HCT116 (cell line): Measurements from ENCODE around the gene RGS6. TPM values are rescaled to one million over a fixed set of nuclear protein-coding genes. Genes with fewer than 3 reads are reported as not detected.

Experiments
- ATAC-seq: fragments of 200-7000 bp; cut with Tn5 transposase; 2 replicates; pipeline ENCODE4 v1.9.1; 2020; ENCODE audit warnings: mild to moderate bottlenecking, moderate library complexity
- BruUV-seq: library from RNA; stranded (reverse); fragments of 400-500 nt; replicated peaks from 2 replicates; lab custom pipeline; 2021; lab: Mats Ljungman, UMichigan
- CTCF ChIA-PET: fragments of 300-600 bp; sonication (Branson Sonifier 250); formaldehyde crosslinking; loops from one replicate; lab custom pipeline; 2021; ENCODE audit warnings: antibody characterized with exemption; lab: Charles Lee
- POLR2A ChIA-PET: fragments of 300-600, 350-600 bp; sonication (Branson Sonifier 250); formaldehyde crosslinking; loops from one replicate; lab custom pipeline; 2021; ENCODE audit warnings: antibody characterized with exemption; lab: Charles Lee
- RAD21 ChIA-PET, 2 experiments: fragments of 300-600 bp; sonication (Branson Sonifier 250); formaldehyde crosslinking; loops; one replicate each; lab custom pipeline; 2023; ENCODE audit warnings: low total read pairs in 2 of 2; ENCODE audit not compliant: uncharacterized antibody in 2 of 2, unreplicated experiment in 2 of 2, low non-redundant PET in 1 of 2; lab: Charles Lee
- DNase-seq: peaks from one replicate; pipeline ENCODE4 v3.0.0-alpha.2; 2010; ENCODE audit warnings: low read depth, low spot score
- H2AFZ ChIP-seq: fragments of 200-600 bp; shearing (Covaris generic), sonication (generic); 2 replicates; pipeline ENCODE4 v1.6.1; 2017; ENCODE audit warnings: low read depth, mixed run types, mixed read lengths, antibody characterized with exemption, low read length; ENCODE audit not compliant: poor library complexity, severe bottlenecking
- H3K27ac ChIP-seq: 2 replicates; pipeline ENCODE4 v1.5.1; 2012; ENCODE audit warnings: low read depth, low read length
- H3K27me3 ChIP-seq: fragments of 200-600 bp; sonication (generic); 2 replicates; pipeline ENCODE4 v1.6.1; 2016; ENCODE audit warnings: mixed run types, low read length, mixed read lengths; ENCODE audit not compliant: insufficient read depth
- H3K36me3 ChIP-seq, 2 experiments: fragments of 200-500 bp in 1 of 2; fragments of 200-600 bp in 1 of 2; sonication (Bioruptor generic) in 1 of 2; sonication (generic) in 1 of 2; 2 replicates each; pipeline versions ENCODE4 v1.5.1 to v1.6.1; 2014 to 2016; ENCODE audit warnings: low read length in 2 of 2, inconsistent platforms in 1 of 2, mixed read lengths in 1 of 2, mixed run types in 1 of 2; ENCODE audit not compliant: insufficient read depth in 2 of 2, control insufficient read depth in 1 of 2
- H3K4me1 ChIP-seq, 2 experiments: fragments of 200-600 bp in 1 of 2; sonication (generic) in 1 of 2; 2 replicates each; pipeline versions ENCODE4 v1.5.1 to v1.6.1; 2012 to 2017; ENCODE audit warnings: low read length in 2 of 2, inconsistent platforms in 1 of 2, mild to moderate bottlenecking in 1 of 2, mixed read lengths in 1 of 2, mixed run types in 1 of 2, moderate library complexity in 1 of 2; ENCODE audit not compliant: insufficient read depth in 2 of 2, control insufficient read depth in 1 of 2
- H3K4me2 ChIP-seq: fragments of 200-600 bp; sonication (generic); 2 replicates; pipeline ENCODE4 v1.6.1; 2017; ENCODE audit warnings: mixed run types, low read length, mixed read lengths
- H3K4me3 ChIP-seq, 2 experiments: fragments of 200-600 bp in 1 of 2; sonication (generic) in 1 of 2; replicated peaks in 1 of 2; 2 replicates each; pipeline ENCODE4 v1.5.1; 2011 to 2016; ENCODE audit warnings: low read length in 2 of 2, control low read depth in 1 of 2, low read depth in 1 of 2, mild to moderate bottlenecking in 1 of 2, mixed read lengths in 1 of 2, mixed run types in 1 of 2
- H3K79me2 ChIP-seq: fragments of 200-600 bp; sonication (generic); 2 replicates; pipeline ENCODE4 v1.6.1; 2017; ENCODE audit warnings: mild to moderate bottlenecking, mixed run types, low read length, moderate library complexity, mixed read lengths; ENCODE audit not compliant: insufficient read depth
- H3K9ac ChIP-seq: fragments of 200-600 bp; sonication (generic); 2 replicates; pipeline ENCODE4 v1.6.1; 2016; ENCODE audit warnings: low read length, mixed read lengths
- H3K9me2 ChIP-seq: fragments of 200-600 bp; sonication (generic), shearing (Covaris generic); 2 replicates; pipeline ENCODE4 v1.6.1; 2017; ENCODE audit warnings: mixed run types, mild to moderate bottlenecking, moderate library complexity; ENCODE audit not compliant: insufficient read depth
- H3K9me3 ChIP-seq, 2 experiments: fragments of 200-500 bp in 1 of 2; fragments of 200-600 bp in 1 of 2; sonication (Bioruptor generic) in 1 of 2; sonication (generic) in 1 of 2; 2 replicates each; pipeline ENCODE4 v1.6.1; 2014 to 2017; ENCODE audit warnings: low read length in 2 of 2, mixed read lengths in 2 of 2, inconsistent platforms in 1 of 2, low read depth in 1 of 2, mild to moderate bottlenecking in 1 of 2, mixed run types in 1 of 2, moderate library complexity in 1 of 2; ENCODE audit not compliant: control insufficient read depth in 1 of 2, insufficient read depth in 1 of 2
- H4K20me1 ChIP-seq: fragments of 200-600 bp; sonication (generic), shearing (Covaris generic); 2 replicates; pipeline ENCODE4 v1.6.1; 2017; ENCODE audit warnings: mixed run types, mild to moderate bottlenecking, moderate library complexity; ENCODE audit not compliant: insufficient read depth
- CBX3 ChIP-seq: IDR thresholded peaks from 2 replicates; pipeline ENCODE4 v1.6.1; 2012; ENCODE audit warnings: low read depth
- CEBPB ChIP-seq: IDR thresholded peaks from 2 replicates; pipeline ENCODE4 v1.6.1; 2012; ENCODE audit warnings: low read depth
- EGR1 ChIP-seq: IDR thresholded peaks from 2 replicates; pipeline ENCODE4 v1.6.1; 2012; ENCODE audit warnings: low read depth
- POLR2A ChIP-seq: IDR thresholded peaks from 2 replicates; pipeline ENCODE4 v1.7.0; 2011; ENCODE audit warnings: borderline replicate concordance; ENCODE audit not compliant: insufficient read depth, insufficient read length; ENCODE audit errors: extremely low read depth
- RAD21 ChIP-seq: IDR thresholded peaks from 2 replicates; pipeline ENCODE4 v1.6.1; 2012; ENCODE audit warnings: low read depth, mild to moderate bottlenecking
- SIN3A ChIP-seq: IDR thresholded peaks from 2 replicates; pipeline ENCODE4 v1.6.1; 2012; ENCODE audit warnings: low read depth
- TCF7L2 ChIP-seq: IDR thresholded peaks from 2 replicates; pipeline ENCODE4 v1.7.0; 2011; ENCODE audit warnings: borderline replicate concordance, inconsistent platforms; ENCODE audit not compliant: insufficient read depth, insufficient read length; ENCODE audit errors: extremely low read depth
- YY1 ChIP-seq: IDR thresholded peaks from 2 replicates; pipeline ENCODE4 v1.6.1; 2011; ENCODE audit warnings: low read length, low read depth, moderate library complexity, mild to moderate bottlenecking; ENCODE audit not compliant: insufficient replicate concordance; ENCODE audit errors: extremely low read depth
- ZFX ChIP-seq: fragments of 450-650 bp; IDR thresholded peaks from 2 replicates; pipeline ENCODE4 v1.6.1; 2017
- intact Hi-C: fragments of 100-400 bp; cut with micrococcal nuclease; formaldehyde crosslinking; loops from 2 replicates; pipeline ENCODE4 v1.10.0; 2022
- total RNA-seq: library from RNA; stranded (reverse); gene quantifications from one replicate; pipeline ENCODE4 v1.2.1, GENCODE V29; 2021; ENCODE audit not compliant: unreplicated experiment
- TF ChIP-seq, protein P1 (sequence below): IDR thresholded peaks from 2 replicates; pipeline ENCODE4 v1.6.1; 2012
- TF ChIP-seq, protein P2 (sequence below): IDR thresholded peaks from 2 replicates; pipeline ENCODE4 v1.6.1; 2012; ENCODE audit warnings: low read depth
- TF ChIP-seq, protein P3 (sequence below), 3 experiments: fragments of 200-600 bp in 1 of 3; sonication (generic) in 1 of 3; IDR thresholded peaks in 2 of 3; conservative IDR thresholded peaks in 1 of 3; 2 replicates each; pipeline ENCODE4 v1.5.1; 2012 to 2017; ENCODE audit warnings: low read depth in 2 of 3, low read length in 2 of 3, antibody characterized with exemption in 1 of 3, borderline replicate concordance in 1 of 3, control low read depth in 1 of 3, mild to moderate bottlenecking in 1 of 3, mixed read lengths in 1 of 3, mixed run types in 1 of 3, moderate library complexity in 1 of 3; ENCODE audit not compliant: insufficient read depth in 1 of 3

RGS6 gene
- total RNA-seq, 1 experiment from 2014 or later = 4.7 TPM

DNA sequence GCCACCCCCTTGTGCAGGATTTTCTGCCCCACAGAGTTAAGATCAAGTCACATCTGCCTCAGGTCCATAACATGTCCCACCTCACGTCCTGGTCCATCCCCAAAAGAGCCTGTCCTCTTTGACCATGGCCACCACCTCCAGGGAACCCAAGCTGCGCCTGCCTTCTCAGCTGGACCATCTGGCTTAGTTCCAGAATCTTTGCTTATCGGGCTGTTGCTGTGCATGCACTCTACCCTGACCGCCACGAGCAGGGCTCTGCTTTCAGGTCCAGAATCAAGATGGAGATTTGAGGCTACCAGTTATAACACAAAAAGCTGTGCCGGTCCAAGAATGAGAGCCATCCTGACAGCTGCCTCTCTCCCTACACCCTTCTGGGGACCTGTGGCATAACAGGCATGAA is 635.0 kb downstream of the RGS6 start:
- POLR2A ChIA-PET = no interaction called here
- no peak for ATAC-seq

DNA sequence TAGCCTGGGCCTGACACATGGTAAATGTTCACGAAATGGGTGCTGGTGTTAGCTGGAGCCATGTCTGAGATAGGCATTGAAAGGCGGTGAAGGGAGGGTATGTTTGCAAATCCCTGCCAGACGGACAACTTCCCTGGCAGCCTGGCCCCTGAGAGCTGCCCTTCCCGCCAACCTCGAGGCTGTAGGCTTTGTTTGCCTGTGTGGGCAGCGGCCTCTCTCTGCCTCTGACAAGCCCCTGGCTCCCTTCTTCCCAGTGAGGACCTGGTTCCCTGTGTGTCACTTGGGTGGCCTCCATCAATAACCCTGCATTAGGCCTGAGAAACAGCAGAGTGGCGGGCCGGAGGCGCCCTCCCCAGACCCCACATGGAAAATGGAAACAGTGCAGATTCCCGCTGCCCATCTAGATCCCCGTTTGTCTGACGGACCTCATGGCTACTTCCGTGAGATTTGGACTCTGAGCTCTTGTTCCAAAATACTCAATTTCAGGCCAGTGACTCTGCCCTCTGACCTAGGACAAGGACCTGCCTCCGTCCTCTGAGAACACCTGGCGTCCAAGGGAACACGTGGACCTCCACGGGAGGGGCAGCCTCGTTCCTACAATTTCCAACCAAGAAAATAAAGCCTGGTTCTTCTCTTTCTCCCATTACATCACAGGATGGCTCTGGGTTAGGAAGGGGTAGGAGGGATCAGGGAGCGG is 636.2 kb downstream of the RGS6 start:
- Histone ChIP-seq H3K79me2 (no peaks in the 10 kb centered on the region), H3K9ac (no peak overlapping the region), H3K27me3 (peaks cover 22% of the 10 kb centered on the region), H3K4me1 (no peaks in the 10 kb centered on the region), H2AFZ (no peak overlapping the region), H3K9me2 (no peaks in the 10 kb centered on the region), H3K4me2 (no peak overlapping the region), H3K27ac (no peak overlapping the region), H3K4me3 (no peak overlapping the region), H4K20me1 (no peaks in the 10 kb centered on the region), H3K36me3 (no peaks in the 10 kb centered on the region), H3K9me3 (no peaks in the 10 kb centered on the region)
- intact Hi-C loops = no loop called here
- POLR2A ChIA-PET = no interaction called here
- no peak for ATAC-seq
- CTCF ChIA-PET = no interaction called here
- no TSS peak for BruUV-seq
- DNase-seq = no peak
- RAD21 ChIA-PET = no interaction called here
- TF ChIP-seq, protein P1, sequence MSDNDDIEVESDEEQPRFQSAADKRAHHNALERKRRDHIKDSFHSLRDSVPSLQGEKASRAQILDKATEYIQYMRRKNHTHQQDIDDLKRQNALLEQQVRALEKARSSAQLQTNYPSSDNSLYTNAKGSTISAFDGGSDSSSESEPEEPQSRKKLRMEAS = no peak
- TF ChIP-seq CEBPB (no peak), YY1 (no peak), TCF7L2 (no peak), SIN3A (no peak), RAD21 (no peak), EGR1 (no peak), POLR2A (no peak), CBX3 (no peak)
- TF ChIP-seq, protein P2, sequence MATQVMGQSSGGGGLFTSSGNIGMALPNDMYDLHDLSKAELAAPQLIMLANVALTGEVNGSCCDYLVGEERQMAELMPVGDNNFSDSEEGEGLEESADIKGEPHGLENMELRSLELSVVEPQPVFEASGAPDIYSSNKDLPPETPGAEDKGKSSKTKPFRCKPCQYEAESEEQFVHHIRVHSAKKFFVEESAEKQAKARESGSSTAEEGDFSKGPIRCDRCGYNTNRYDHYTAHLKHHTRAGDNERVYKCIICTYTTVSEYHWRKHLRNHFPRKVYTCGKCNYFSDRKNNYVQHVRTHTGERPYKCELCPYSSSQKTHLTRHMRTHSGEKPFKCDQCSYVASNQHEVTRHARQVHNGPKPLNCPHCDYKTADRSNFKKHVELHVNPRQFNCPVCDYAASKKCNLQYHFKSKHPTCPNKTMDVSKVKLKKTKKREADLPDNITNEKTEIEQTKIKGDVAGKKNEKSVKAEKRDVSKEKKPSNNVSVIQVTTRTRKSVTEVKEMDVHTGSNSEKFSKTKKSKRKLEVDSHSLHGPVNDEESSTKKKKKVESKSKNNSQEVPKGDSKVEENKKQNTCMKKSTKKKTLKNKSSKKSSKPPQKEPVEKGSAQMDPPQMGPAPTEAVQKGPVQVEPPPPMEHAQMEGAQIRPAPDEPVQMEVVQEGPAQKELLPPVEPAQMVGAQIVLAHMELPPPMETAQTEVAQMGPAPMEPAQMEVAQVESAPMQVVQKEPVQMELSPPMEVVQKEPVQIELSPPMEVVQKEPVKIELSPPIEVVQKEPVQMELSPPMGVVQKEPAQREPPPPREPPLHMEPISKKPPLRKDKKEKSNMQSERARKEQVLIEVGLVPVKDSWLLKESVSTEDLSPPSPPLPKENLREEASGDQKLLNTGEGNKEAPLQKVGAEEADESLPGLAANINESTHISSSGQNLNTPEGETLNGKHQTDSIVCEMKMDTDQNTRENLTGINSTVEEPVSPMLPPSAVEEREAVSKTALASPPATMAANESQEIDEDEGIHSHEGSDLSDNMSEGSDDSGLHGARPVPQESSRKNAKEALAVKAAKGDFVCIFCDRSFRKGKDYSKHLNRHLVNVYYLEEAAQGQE = no peak

More for the DNA sequence above, 635.0 kb downstream of the RGS6 start:
- Histone ChIP-seq H3K27ac (no peak overlapping the region), H3K4me2 (no peak overlapping the region), H3K36me3 (no peaks in the 10 kb centered on the region), H3K9ac (no peak overlapping the region), H3K27me3 (peaks cover 10% of the 10 kb centered on the region; the same call in 1 of the 2 replicates), H2AFZ (no peak overlapping the region), H4K20me1 (no peaks in the 10 kb centered on the region), H3K79me2 (no peaks in the 10 kb centered on the region), H3K4me3 (no peak overlapping the region), H3K9me2 (no peaks in the 10 kb centered on the region), H3K4me1 (no peaks in the 10 kb centered on the region), H3K9me3 (no peaks in the 10 kb centered on the region)
- ChIA-PET CTCF (no interaction called here), RAD21 (no interaction called here)
- DNase-seq = no peak
- BruUV-seq = no TSS peak
- intact Hi-C loops = no loop called here
- TF ChIP-seq RAD21 (no peak), EGR1 (no peak), CBX3 (no peak), ZFX (no peak)
- TF ChIP-seq, protein P3, sequence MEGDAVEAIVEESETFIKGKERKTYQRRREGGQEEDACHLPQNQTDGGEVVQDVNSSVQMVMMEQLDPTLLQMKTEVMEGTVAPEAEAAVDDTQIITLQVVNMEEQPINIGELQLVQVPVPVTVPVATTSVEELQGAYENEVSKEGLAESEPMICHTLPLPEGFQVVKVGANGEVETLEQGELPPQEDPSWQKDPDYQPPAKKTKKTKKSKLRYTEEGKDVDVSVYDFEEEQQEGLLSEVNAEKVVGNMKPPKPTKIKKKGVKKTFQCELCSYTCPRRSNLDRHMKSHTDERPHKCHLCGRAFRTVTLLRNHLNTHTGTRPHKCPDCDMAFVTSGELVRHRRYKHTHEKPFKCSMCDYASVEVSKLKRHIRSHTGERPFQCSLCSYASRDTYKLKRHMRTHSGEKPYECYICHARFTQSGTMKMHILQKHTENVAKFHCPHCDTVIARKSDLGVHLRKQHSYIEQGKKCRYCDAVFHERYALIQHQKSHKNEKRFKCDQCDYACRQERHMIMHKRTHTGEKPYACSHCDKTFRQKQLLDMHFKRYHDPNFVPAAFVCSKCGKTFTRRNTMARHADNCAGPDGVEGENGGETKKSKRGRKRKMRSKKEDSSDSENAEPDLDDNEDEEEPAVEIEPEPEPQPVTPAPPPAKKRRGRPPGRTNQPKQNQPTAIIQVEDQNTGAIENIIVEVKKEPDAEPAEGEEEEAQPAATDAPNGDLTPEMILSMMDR (IDR thresholded peaks at IDR 0.05 in 2 of 3, conservative IDR thresholded peaks at IDR 0.05 in 1 of 3; ENCODE audit: borderline replicate concordance in 1 of 3, insufficient read depth in 1 of 3, low read depth in 2 of 3, low read length in 2 of 3) = no peak
